Measurements from ENCODE around the gene TMCO2.
A peak's percentile ranks its signal among the peaks of the same experiment; 100 is the strongest.
"Not testable (repeated sequence)": the region's sequence is repeated elsewhere in the genome, so short reads cannot be mapped to it uniquely, and the experiment has no call there.

Gene TMCO2

GRCh38 chr1:40247655-40248054 lies at the start of gene TMCO2:
TMCO2 (plus strand) TSS chr1:40247937; CDS start chr1:40247994, 57 bp downstream.
- DNase-seq = no peak

GRCh38 chr1:40199126-40199525 lies 48.6 kb upstream of the TMCO2 start:
- DNase-seq = no peak

GRCh38 chr1:40204856-40205255 lies 42.9 kb upstream of the TMCO2 start:
- DNase-seq = no peak

GRCh38 chr1:40210511-40211204 lies 37.1 kb upstream of the TMCO2 start:
- no peak for DNase-seq

- DNase-seq = no peak
Measured at GRCh38 chr1:40218333-40218732, 29.4 kb upstream of the TMCO2 start.

GRCh38 chr1:40221471-40221905 lies 26.2 kb upstream of the TMCO2 start:
- DNase-seq = not testable (repeated sequence)

- no peak for DNase-seq
Measured at GRCh38 chr1:40221977-40222772, 25.6 kb upstream of the TMCO2 start.

GRCh38 chr1:40224040-40224439 lies 23.7 kb upstream of the TMCO2 start:
- no peak for DNase-seq

GRCh38 chr1:40226192-40226591 lies 21.5 kb upstream of the TMCO2 start:
- DNase-seq = no peak

- peak; percentile 15 to 55 for DNase-seq
Measured at GRCh38 chr1:40232444-40232843, 15.3 kb upstream of the TMCO2 start.

GRCh38 chr1:40239626-40240025 lies 8.1 kb upstream of the TMCO2 start:
- no peak for DNase-seq

- no peak for DNase-seq
Measured at GRCh38 chr1:40240390-40240789, 7.3 kb upstream of the TMCO2 start.

GRCh38 chr1:40241362-40241761 lies 6.4 kb upstream of the TMCO2 start:
- no peak for DNase-seq

GRCh38 chr1:40243351-40243750 lies 4.4 kb upstream of the TMCO2 start:
- no peak for DNase-seq

- no peak for DNase-seq
Measured at GRCh38 chr1:40244138-40244744, 3.5 kb upstream of the TMCO2 start.

- DNase-seq = no peak
Measured at GRCh38 chr1:40245686-40246085, 2.1 kb upstream of the TMCO2 start.

GRCh38 chr1:40248412-40248811 lies 675 bp downstream of the TMCO2 start:
- DNase-seq = no peak

- DNase-seq = no peak
Measured at GRCh38 chr1:40251456-40251855, 3.7 kb downstream of the TMCO2 start.

- DNase-seq = no peak
Measured at GRCh38 chr1:40252601-40253000, 4.9 kb downstream of the TMCO2 start.

- DNase-seq = no peak
Measured at GRCh38 chr1:40255231-40255630, 7.5 kb downstream of the TMCO2 start.

GRCh38 chr1:40256401-40257084 lies 8.8 kb downstream of the TMCO2 start:
- DNase-seq = no peak

GRCh38 chr1:40257313-40257687 lies 9.6 kb downstream of the TMCO2 start:
- no peak for DNase-seq
